Right lobe of liver (tissue), 4 donors: ENCODE results near the gene MAP4K4.

Experiments used
- POLR2A ChIP-seq: fragments of 450-650 bp; IDR thresholded peaks from one replicate; pipeline ENCODE4 v1.6.1; 2017; ENCODE audit warnings: antibody characterized with exemption, mild to moderate bottlenecking
- TF ChIP-seq, protein P1 (sequence below), 4 donors: fragments of 200-600 bp in 3 of 4; fragments of 450-650 bp in 1 of 4; IDR thresholded peaks; one replicate each; pipeline versions ENCODE4 v1.5.1 to v1.8.0; 2016 to 2022; ENCODE audit warnings: antibody characterized with exemption in 4 of 4, mild to moderate bottlenecking in 2 of 4
- donor health status: DM: no; HTN: no; CAD: no.
- donor health status: DM: no; HTN: no; CAD: no.
- donor health status: DM: no; HTN: yes; CAD: no.

DNA sequence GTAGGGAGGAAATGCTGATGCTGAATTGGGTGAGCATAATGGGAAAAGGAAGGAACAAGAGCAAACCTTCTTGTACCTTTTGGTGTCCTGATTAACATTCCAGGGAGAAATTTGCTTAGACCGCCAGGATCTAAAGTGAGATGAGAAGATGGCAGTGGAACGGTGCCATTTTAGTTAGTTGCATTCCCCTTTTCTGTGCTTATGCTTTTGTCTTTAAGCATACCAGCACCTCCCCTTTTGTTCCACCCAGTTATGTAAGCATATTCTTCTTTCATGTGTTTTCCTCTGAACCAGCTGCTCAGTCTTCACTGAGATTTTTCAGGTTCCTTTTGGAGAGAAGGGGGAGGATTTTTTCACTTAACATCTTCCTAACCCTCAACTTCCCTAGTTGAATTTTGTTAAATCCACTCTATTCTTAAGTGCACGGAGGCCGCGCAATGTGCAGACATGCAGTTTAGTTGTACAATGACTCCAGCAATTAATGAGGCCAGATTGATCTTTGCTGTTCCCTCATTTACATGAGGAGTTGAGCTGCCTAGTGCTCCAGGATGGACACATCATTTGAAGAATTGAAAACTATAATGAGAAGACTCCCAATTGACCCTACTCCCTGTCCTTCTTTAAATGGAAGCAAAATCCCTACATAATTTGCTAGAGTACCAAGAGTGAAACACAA is 73.9 kb downstream of the MAP4K4 start:
- TF ChIP-seq, protein P1, sequence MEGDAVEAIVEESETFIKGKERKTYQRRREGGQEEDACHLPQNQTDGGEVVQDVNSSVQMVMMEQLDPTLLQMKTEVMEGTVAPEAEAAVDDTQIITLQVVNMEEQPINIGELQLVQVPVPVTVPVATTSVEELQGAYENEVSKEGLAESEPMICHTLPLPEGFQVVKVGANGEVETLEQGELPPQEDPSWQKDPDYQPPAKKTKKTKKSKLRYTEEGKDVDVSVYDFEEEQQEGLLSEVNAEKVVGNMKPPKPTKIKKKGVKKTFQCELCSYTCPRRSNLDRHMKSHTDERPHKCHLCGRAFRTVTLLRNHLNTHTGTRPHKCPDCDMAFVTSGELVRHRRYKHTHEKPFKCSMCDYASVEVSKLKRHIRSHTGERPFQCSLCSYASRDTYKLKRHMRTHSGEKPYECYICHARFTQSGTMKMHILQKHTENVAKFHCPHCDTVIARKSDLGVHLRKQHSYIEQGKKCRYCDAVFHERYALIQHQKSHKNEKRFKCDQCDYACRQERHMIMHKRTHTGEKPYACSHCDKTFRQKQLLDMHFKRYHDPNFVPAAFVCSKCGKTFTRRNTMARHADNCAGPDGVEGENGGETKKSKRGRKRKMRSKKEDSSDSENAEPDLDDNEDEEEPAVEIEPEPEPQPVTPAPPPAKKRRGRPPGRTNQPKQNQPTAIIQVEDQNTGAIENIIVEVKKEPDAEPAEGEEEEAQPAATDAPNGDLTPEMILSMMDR (IDR thresholded peaks at IDR 0.05): no peak
- TF ChIP-seq POLR2A: no peak
